Measurements from ENCODE around the gene TNFRSF12A. TPM values are rescaled to one million over a fixed set of nuclear protein-coding genes. Genes with fewer than 3 reads are reported as not detected.

Gene TNFRSF12A
- total and polyA plus RNA-seq, 12 donors = 28.0 to 740 (median 108) TPM

GRCh38 chr16:2979669-2980226 is 40.4 kb upstream of the TNFRSF12A start:
- intact Hi-C loops (cut with DNase I) = loop anchor here in 2 of 10 donors (2.0 to 5.0 kb wide), 2 partner anchors 17 to 52 kb away; no protein-coding TSS in a partner anchor
- peaks cover 0 to 33% (median 22%) of the 10 kb centered on the region in 9 donors for H3K4me1 ChIP-seq
- H3K4me3 ChIP-seq = peak overlapping the region; percentile 54 to 89 (median 80)
- TF ChIP-seq CTCF (IDR thresholded peaks at IDR 0.05) = no peak
- peak overlapping the region in 1 of 10 donors; percentile 97 for H3K27ac ChIP-seq
- 7 to 8% methylated on average over 40 to 43 of the region's 43 CpGs for WGBS, 2 donors
- no peaks in the 10 kb centered on the region for H3K9me3 ChIP-seq
- peaks cover 0 to 5% (median 0%) of the 10 kb centered on the region in 9 donors for H3K36me3 ChIP-seq
- peaks cover 0 to 12% (median 7%) of the 10 kb centered on the region in 7 donors for H3K27me3 ChIP-seq
- no peak for DNase-seq
- no peak for ATAC-seq

- no peak for TF ChIP-seq CTCF (IDR thresholded peaks at IDR 0.05)
- H3K9me3 ChIP-seq = no peaks in the 10 kb centered on the region
- WGBS, 2 donors = 5% methylated on average over 77 to 91 of the region's 91 CpGs
- peak; percentile 89 to 94 for DNase-seq
- peak within 1 kb of the TSS; percentile 9 to 97 (median 88) for H3K27ac ChIP-seq
- intact Hi-C loops (cut with DNase I) = loop anchor here in 2 of 10 donors (2.0 to 5.0 kb wide), 2 partner anchors 18 to 53 kb away; no protein-coding TSS in a partner anchor
- peak; percentile 94 to 98 (median 95) for ATAC-seq
- H3K27me3 ChIP-seq = peaks cover 0 to 12% (median 7%) of the 10 kb centered on the region in 7 donors
- H3K4me1 ChIP-seq = peaks cover 2 to 40% (median 28%) of the 10 kb centered on the region in 9 donors
- H3K36me3 ChIP-seq = peaks cover 0 to 3% (median 0%) of the 10 kb centered on the region in 9 donors
- H3K4me3 ChIP-seq = peak within 1 kb of the TSS; percentile 54 to 89 (median 80)
Observed at GRCh38 chr16:2980227-2981176, 39.7 kb upstream of the TNFRSF12A start, which contains the start of gene PKMYT1. TSS of gene PKMYT1 (minus strand) at chr16:2980446. CDS start at chr16:2979657, 789 bp downstream.

GRCh38 chr16:2981177-2981898 is 38.8 kb upstream of the TNFRSF12A start:
- DNase-seq (no peak), ATAC-seq (no peak)
- Histone ChIP-seq H3K9me3 (no peaks in the 10 kb centered on the region), H3K27me3 (peaks cover 0 to 12% (median 7%) of the 10 kb centered on the region in 7 donors), H3K27ac (peak overlapping the region in 3 of 10 donors; percentile 82 to 97 (median 88)), H3K4me3 (peak overlapping the region in 9 of 10 donors; percentile 73 to 89 (median 85)), H3K36me3 (no peaks in the 10 kb centered on the region), H3K4me1 (peaks cover 3 to 48% (median 33%) of the 10 kb centered on the region in 9 donors)
- no peak for TF ChIP-seq CTCF (IDR thresholded peaks at IDR 0.05)
- 38 to 44% methylated on average over 33 of the region's 33 CpGs for WGBS, 2 donors
- intact Hi-C loops (cut with DNase I) = loop anchor here in 2 of 10 donors (2.0 to 5.0 kb wide), 2 partner anchors 19 to 54 kb away; no protein-coding TSS in a partner anchor

All from heart right ventricle (tissue), 16 donors.